Esophagus muscularis mucosa (tissue), 3 donors: ENCODE results near the gene PMAIP1.

Source experiments
- POLR2A ChIP-seq: fragments of 450-650 bp; IDR thresholded peaks from one replicate; pipeline ENCODE4 v1.6.1; 2017; ENCODE audit warnings: antibody characterized with exemption, moderate library complexity, mild to moderate bottlenecking, low read depth
- TF ChIP-seq, protein P1 (sequence below), 3 experiments: fragments of 200-600 bp in 2 of 3; fragments of 450-650 bp in 1 of 3; sonication (generic) in 2 of 3; IDR thresholded peaks; one replicate each; pipeline ENCODE4 v1.5.1; 2017 to 2019; ENCODE audit warnings: antibody characterized with exemption in 3 of 3, mild to moderate bottlenecking in 2 of 3, moderate library complexity in 1 of 3

GRCh38 chr18:59915606-59916005 is 15.8 kb downstream of the PMAIP1 start:
- TF ChIP-seq, protein P1, sequence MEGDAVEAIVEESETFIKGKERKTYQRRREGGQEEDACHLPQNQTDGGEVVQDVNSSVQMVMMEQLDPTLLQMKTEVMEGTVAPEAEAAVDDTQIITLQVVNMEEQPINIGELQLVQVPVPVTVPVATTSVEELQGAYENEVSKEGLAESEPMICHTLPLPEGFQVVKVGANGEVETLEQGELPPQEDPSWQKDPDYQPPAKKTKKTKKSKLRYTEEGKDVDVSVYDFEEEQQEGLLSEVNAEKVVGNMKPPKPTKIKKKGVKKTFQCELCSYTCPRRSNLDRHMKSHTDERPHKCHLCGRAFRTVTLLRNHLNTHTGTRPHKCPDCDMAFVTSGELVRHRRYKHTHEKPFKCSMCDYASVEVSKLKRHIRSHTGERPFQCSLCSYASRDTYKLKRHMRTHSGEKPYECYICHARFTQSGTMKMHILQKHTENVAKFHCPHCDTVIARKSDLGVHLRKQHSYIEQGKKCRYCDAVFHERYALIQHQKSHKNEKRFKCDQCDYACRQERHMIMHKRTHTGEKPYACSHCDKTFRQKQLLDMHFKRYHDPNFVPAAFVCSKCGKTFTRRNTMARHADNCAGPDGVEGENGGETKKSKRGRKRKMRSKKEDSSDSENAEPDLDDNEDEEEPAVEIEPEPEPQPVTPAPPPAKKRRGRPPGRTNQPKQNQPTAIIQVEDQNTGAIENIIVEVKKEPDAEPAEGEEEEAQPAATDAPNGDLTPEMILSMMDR (IDR thresholded peaks at IDR 0.05), result no peak
- TF ChIP-seq POLR2A, result no peak
